Fibroblast of villous mesenchyme (primary cell): ENCODE measurements around the gene PSAPL1. TPM values are rescaled to one million over a fixed set of nuclear protein-coding genes. Genes with fewer than 3 reads are reported as not detected.

Source experiments
- DNase-seq: peaks from one replicate; pipeline ENCODE4 v3.0.0-alpha.2; 2010; ENCODE audit warnings: low read depth
- H3K4me3 ChIP-seq: 2 replicates; pipeline ENCODE4 v1.5.1; 2011; ENCODE audit warnings: low read depth, mild to moderate bottlenecking, low read length
- total RNA-seq: library from RNA; depleted of rRNA; stranded (reverse); fragments of >200 nt; gene quantifications from 2 replicates; pipeline ENCODE4 v1.2.3, GENCODE V29; 2012
- TF ChIP-seq, protein P1 (sequence below): IDR thresholded peaks from 2 replicates; pipeline ENCODE4 v1.5.1; 2012; ENCODE audit warnings: low read depth, mild to moderate bottlenecking, low read length; ENCODE audit not compliant: insufficient read depth

PSAPL1 gene
- total RNA-seq, 1 donor: not detected

DNA sequence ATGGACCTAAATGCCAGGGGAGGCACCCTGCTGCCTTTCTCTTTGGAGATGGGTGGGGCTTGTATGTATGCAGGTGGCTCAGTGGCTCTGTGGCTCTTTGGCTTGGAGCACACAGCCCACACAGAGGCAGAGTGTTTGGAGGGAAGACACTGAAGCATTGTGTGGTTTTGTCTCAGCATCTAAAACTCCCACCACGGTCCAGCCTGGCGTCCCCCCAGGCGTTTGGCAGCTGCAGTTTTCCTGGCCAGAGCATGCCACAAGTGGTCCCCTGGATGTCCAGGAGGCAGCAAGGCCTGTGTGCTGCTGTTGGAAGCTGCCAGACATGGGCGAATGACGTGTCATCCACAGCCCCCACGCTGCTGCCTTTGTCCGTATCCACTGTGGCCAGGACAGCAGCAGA, 32.2 kb upstream of the PSAPL1 start:
- DNase-seq: no peak
- no peak overlapping the region for H3K4me3 ChIP-seq
- TF ChIP-seq, protein P1, sequence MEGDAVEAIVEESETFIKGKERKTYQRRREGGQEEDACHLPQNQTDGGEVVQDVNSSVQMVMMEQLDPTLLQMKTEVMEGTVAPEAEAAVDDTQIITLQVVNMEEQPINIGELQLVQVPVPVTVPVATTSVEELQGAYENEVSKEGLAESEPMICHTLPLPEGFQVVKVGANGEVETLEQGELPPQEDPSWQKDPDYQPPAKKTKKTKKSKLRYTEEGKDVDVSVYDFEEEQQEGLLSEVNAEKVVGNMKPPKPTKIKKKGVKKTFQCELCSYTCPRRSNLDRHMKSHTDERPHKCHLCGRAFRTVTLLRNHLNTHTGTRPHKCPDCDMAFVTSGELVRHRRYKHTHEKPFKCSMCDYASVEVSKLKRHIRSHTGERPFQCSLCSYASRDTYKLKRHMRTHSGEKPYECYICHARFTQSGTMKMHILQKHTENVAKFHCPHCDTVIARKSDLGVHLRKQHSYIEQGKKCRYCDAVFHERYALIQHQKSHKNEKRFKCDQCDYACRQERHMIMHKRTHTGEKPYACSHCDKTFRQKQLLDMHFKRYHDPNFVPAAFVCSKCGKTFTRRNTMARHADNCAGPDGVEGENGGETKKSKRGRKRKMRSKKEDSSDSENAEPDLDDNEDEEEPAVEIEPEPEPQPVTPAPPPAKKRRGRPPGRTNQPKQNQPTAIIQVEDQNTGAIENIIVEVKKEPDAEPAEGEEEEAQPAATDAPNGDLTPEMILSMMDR: no peak

DNA sequence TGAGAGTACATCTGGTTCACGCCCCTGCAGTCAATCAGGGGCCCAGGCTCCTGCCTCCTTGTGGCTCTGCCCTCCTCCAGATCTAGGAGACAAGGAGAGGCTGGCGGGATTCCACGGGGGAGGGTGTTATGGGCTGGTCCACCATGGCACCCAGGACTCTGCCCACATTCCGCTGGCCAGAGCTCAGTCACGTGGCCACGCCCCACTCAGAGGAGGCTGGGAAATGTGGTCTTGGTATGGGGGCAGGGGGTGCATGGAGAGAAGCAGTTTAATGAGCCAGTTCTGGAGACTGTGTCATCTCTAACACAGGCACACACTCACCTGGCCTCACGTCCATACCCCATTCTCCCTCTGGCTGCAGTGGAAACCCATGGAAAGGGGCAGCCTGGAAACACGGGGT, 31.5 kb upstream of the PSAPL1 start:
- H3K4me3 ChIP-seq: no peak overlapping the region
- TF ChIP-seq, protein P1: no peak
- no peak for DNase-seq

DNA sequence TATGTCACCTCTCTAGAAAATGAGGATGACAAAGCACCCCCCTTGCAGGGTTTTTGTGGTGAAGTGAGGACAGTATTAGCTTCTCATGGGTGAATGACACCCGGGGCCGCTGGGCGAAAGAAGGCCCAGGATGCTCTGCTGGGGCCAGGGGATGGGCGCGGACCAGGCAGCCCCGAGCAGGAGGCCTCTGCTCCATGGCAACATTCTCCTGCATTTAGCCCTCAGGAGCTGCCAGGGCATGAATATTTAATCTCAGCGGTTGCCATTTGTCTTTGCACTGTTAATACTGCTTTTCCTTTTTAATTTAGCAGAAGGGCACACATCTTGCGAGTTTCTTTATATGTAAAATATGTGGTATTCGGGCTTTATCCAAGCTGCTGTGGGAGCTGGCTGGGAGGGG, 30.3 kb upstream of the PSAPL1 start:
- no peak for DNase-seq
- TF ChIP-seq, protein P1: no peak
- H3K4me3 ChIP-seq: no peak overlapping the region

DNA sequence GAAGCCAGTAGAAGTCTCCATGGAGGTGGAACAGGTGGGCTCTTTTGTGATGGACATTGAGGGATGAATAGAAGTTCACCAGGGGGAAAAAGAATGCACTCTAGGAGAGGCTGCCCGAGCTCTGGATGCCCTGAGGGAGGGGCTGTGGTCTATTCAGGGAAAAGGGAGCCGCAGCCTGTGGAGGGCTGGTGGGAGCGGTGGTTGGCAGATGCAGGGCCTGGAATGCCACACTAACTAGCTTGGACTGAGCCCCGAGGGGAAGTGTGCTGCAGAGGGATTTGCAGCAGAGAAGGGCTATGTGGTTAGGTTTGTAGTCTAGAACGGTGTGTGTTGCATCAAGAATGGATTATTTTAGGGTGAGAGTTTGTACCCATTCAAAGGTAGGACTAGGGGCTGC, 29.5 kb upstream of the PSAPL1 start:
- TF ChIP-seq, protein P1: no peak
- H3K4me3 ChIP-seq: no peak overlapping the region
- no peak for DNase-seq

DNA sequence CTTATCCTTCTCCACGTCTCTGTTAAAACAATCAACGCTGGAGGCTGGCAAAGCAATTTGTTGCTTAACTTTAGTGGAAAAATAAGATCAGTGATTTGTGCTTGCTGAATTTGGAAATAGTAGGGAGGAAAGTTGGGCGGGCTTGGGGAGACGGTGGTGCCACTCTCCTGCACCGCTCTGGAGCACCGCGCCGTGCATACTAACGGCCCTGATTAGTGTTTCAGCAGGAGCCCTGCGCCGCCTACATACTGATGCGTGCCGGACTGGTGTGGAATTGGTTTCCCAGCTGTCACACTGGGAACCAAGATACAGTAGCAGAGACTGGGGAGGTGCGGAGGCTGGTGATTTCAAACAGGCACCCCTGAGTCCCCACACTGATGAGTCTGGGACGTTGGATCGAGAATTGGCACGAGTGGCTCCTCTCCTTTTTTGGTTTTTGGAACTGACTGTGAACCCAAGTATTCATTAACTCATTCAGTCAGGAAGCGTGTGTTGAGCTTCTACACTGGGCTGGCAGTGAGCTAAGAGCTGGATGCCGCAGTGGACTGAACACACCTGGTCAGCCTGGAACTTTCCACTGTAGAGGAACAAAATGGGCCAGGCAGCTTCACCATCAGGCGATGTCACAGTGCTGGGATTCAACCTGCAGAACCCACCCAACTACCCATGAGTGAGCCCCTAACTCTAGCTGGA, 29.0 kb upstream of the PSAPL1 start:
- TF ChIP-seq, protein P1: no peak
- DNase-seq: no peak
- H3K4me3 ChIP-seq: no peak overlapping the region

DNA sequence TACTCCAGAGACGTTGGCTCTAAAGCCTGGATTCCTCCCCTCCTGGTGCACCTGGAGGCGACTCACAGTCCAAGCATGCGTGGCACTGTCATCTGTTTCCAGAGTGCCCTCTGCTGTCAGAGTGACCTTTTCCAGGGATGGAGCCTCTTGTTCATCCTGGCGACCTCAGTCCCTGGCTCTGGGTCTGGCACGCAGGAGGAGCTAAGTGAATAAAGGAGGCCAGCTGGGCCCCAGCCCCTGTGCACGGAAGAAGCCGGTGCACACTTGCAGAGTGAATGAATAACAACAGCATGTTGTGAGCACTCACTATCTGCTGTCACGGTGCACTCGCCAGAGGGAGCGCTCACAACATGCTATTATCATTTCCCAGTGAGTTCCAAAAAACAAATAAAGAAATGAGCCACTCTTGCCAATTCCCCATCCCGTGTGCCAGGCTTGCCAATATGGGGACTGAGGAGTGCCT, 27.8 kb upstream of the PSAPL1 start:
- TF ChIP-seq, protein P1: no peak
- no peak overlapping the region for H3K4me3 ChIP-seq
- no peak for DNase-seq

DNA sequence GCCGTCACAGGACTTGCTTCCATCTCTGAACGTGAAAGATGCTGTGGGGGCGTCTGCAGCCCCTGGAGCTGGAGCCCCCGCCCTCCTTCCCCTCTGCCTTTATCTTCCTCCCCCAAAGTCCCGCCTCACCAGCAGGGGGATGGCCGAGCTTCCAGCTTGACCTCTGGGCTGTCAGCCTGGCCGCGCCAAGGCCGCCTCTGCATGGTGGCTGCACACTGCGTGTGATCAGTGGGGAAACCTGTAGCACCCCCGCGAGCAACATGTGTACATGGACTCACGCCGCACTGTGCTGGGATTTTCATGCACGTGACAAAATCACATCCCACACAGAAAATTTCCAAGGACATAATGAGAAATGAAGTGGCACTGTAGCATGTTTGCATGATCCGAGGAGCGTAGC, 26.5 kb upstream of the PSAPL1 start:
- no peak for DNase-seq

More for the DNA sequence above, 26.5 kb upstream of the PSAPL1 start:
- H3K4me3 ChIP-seq: no peak overlapping the region
- TF ChIP-seq, protein P1: no peak
